Liver (tissue), 9 donors: ENCODE data around the gene ABCE1. TPM values are rescaled to one million over a fixed set of nuclear protein-coding genes. Genes with fewer than 3 reads are reported as not detected.

Source experiments
- DNase-seq: peaks from one replicate; pipeline ENCODE4 v3.0.0-alpha.2; 2017; ENCODE audit warnings: low spot score
- H3K27ac ChIP-seq, 2 donors: one replicate each; pipeline ENCODE4 v1.7.0; 2013; ENCODE audit warnings: inconsistent platforms in 2 of 2, low read length in 2 of 2, control low read depth in 1 of 2, low read depth in 1 of 2, mild to moderate bottlenecking in 1 of 2
- H3K27me3 ChIP-seq, 4 donors: one replicate each; pipeline versions ENCODE4 v1.6.1 to v1.7.0; 2013; ENCODE audit warnings: low read length in 3 of 4, inconsistent platforms in 1 of 4, mild to moderate bottlenecking in 1 of 4, moderate library complexity in 1 of 4; ENCODE audit not compliant: control insufficient read depth in 4 of 4, insufficient read depth in 4 of 4
- H3K36me3 ChIP-seq, 4 donors: one replicate each; pipeline versions ENCODE4 v1.6.1 to v1.7.0; 2013; ENCODE audit warnings: low read length in 3 of 4, mild to moderate bottlenecking in 3 of 4, low read depth in 1 of 4, moderate library complexity in 1 of 4; ENCODE audit not compliant: control insufficient read depth in 4 of 4, insufficient read depth in 3 of 4
- H3K4me1 ChIP-seq, 4 donors: one replicate each; pipeline versions ENCODE4 v1.6.1 to v1.7.0; 2013; ENCODE audit warnings: low read length in 3 of 4, mild to moderate bottlenecking in 3 of 4, moderate library complexity in 1 of 4; ENCODE audit not compliant: control insufficient read depth in 4 of 4, insufficient read depth in 4 of 4
- H3K4me3 ChIP-seq, 3 donors: one replicate each; pipeline versions ENCODE4 v1.6.1 to v1.7.0; 2013; ENCODE audit warnings: low read length in 3 of 3, control low read depth in 1 of 3, low read depth in 1 of 3, mild to moderate bottlenecking in 1 of 3
- H3K9ac ChIP-seq, 2 donors: one replicate each; pipeline ENCODE4 v1.7.0; 2013; ENCODE audit warnings: low read length in 2 of 2, mild to moderate bottlenecking in 2 of 2, moderate library complexity in 2 of 2, control low read depth in 1 of 2, low read depth in 1 of 2
- H3K9me3 ChIP-seq, 4 donors: one replicate each; pipeline versions ENCODE4 v1.6.1 to v1.7.0; 2013; ENCODE audit warnings: low read length in 3 of 4; ENCODE audit not compliant: control insufficient read depth in 4 of 4
- ATF3 ChIP-seq: IDR thresholded peaks from 2 replicates; pipeline ENCODE4 v1.6.1; 2016; ENCODE audit warnings: antibody characterized with exemption
- CTCF ChIP-seq: fragments of 150-350 bp; IDR thresholded peaks from 2 replicates; pipeline ENCODE4 v1.5.1; 2017; ENCODE audit warnings: improper control_type of control experiment, low read depth, low read length; ENCODE audit not compliant: missing input control
- EGR1 ChIP-seq, 2 donors: IDR thresholded peaks; 2 replicates each; pipeline ENCODE4 v1.6.1; 2016 to 2018; ENCODE audit warnings: antibody characterized with exemption in 2 of 2, low read depth in 2 of 2
- FOXA1 ChIP-seq: IDR thresholded peaks from 2 replicates; pipeline ENCODE4 v1.6.1; 2016; ENCODE audit warnings: antibody characterized with exemption
- GABPA ChIP-seq, 2 donors: IDR thresholded peaks in 1 of 2; conservative IDR thresholded peaks in 1 of 2; 2 replicates each; pipeline ENCODE4 v1.6.1; 2016; ENCODE audit warnings: antibody characterized with exemption in 2 of 2, mild to moderate bottlenecking in 1 of 2, moderate library complexity in 1 of 2
- HNF4A ChIP-seq, 2 donors: conservative IDR thresholded peaks; 2 replicates each; pipeline ENCODE4 v1.6.1; 2016; ENCODE audit warnings: antibody characterized with exemption in 2 of 2, mild to moderate bottlenecking in 2 of 2
- HNF4G ChIP-seq: IDR thresholded peaks from 2 replicates; pipeline ENCODE4 v1.6.1; 2016; ENCODE audit warnings: antibody characterized with exemption
- NR2F2 ChIP-seq: IDR thresholded peaks from 2 replicates; pipeline ENCODE4 v1.6.1; 2016; ENCODE audit warnings: antibody characterized with exemption
- RAD21 ChIP-seq, 2 donors: IDR thresholded peaks; 2 replicates each; pipeline ENCODE4 v1.6.1; 2016; ENCODE audit warnings: antibody characterized with exemption in 2 of 2, mild to moderate bottlenecking in 2 of 2
- RXRA ChIP-seq, 2 donors: IDR thresholded peaks; 2 replicates each; pipeline ENCODE4 v1.6.1; 2017 to 2018; ENCODE audit warnings: antibody characterized with exemption in 2 of 2, mild to moderate bottlenecking in 1 of 2
- SP1 ChIP-seq: IDR thresholded peaks from 2 replicates; pipeline ENCODE4 v1.6.1; 2018; ENCODE audit warnings: antibody characterized with exemption, mild to moderate bottlenecking
- TAF1 ChIP-seq: conservative IDR thresholded peaks from 2 replicates; pipeline ENCODE4 v1.6.1; 2016; ENCODE audit warnings: antibody characterized with exemption, mild to moderate bottlenecking
- WGBS: extraction: QIAGEN DNeasy Blood & Tissue Kit; methylation state at CpG from one replicate; pipeline ENCODE4 v1.1.7; 2013; 5-methylcytosine and 5-hydroxymethylcytosine counted together
- polyA plus RNA-seq, 2 donors: library from polyadenylated mRNA; stranded (reverse) in 1 of 2; unstranded in 1 of 2; fragments of 200-250 nt in 1 of 2; fragments of >200 nt in 1 of 2; fragmentation: Nextera tagmentation in 1 of 2; extraction: Ambion mirVana in 1 of 2; gene quantifications; one replicate each; pipeline versions ENCODE4 v1.2.1 to v1.2.3, GENCODE V29; 2013 to 2015
- total RNA-seq, 2 donors: library from RNA; depleted of rRNA; stranded (reverse); fragments of >200 nt; gene quantifications; one replicate each; pipeline ENCODE4 v1.2.3, GENCODE V29; 2014
- TF ChIP-seq, protein P1 (sequence below): IDR thresholded peaks from 2 replicates; pipeline ENCODE4 v1.6.1; 2016; ENCODE audit warnings: antibody characterized with exemption
- donor health status: healthy.
- donor health status: healthy.
- donor health status: healthy.
- donor health status: healthy.
- donor health status: healthy.

Gene ABCE1
- total and polyA plus RNA-seq, 4 donors, result 12.7 to 59.8 (median 31.0) TPM

DNA sequence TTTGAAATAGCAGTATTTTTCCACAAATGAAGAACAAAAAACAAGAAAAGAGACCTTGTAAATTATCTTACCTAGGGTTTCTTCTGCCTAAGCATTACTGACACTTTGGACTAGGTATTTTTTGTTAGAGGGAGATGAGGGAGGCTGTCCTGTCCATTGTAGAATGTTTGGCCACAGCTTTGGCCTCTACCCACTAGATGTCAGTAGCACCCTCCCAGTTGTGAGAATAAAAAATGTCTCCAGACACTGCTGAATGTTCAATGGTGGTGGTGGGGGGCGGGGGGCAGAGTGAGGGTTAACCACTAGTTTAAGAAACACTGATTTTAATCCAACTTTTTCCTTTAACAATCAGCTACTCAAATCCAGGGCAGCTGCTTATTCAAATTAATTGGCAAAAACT lies 56.5 kb downstream of the ABCE1 start:
- Histone ChIP-seq H3K36me3 (peaks cover 9 to 51% (median 37%) of the 10 kb centered on the region in 4 donors), H3K9ac (no peak overlapping the region), H3K4me3 (no peak overlapping the region), H3K27me3 (no peaks in the 10 kb centered on the region), H3K4me1 (no peaks in the 10 kb centered on the region), H3K27ac (no peak overlapping the region), H3K9me3 (no peaks in the 10 kb centered on the region)
- 92% methylated on average over 1 of the region's 1 CpG for WGBS
- DNase-seq, result no peak
- TF ChIP-seq, protein P1, sequence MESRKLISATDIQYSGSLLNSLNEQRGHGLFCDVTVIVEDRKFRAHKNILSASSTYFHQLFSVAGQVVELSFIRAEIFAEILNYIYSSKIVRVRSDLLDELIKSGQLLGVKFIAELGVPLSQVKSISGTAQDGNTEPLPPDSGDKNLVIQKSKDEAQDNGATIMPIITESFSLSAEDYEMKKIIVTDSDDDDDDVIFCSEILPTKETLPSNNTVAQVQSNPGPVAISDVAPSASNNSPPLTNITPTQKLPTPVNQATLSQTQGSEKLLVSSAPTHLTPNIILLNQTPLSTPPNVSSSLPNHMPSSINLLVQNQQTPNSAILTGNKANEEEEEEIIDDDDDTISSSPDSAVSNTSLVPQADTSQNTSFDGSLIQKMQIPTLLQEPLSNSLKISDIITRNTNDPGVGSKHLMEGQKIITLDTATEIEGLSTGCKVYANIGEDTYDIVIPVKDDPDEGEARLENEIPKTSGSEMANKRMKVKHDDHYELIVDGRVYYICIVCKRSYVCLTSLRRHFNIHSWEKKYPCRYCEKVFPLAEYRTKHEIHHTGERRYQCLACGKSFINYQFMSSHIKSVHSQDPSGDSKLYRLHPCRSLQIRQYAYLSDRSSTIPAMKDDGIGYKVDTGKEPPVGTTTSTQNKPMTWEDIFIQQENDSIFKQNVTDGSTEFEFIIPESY, result no peak
- TF ChIP-seq CTCF, result peak; percentile 47
- TF ChIP-seq FOXA1, result no peak
- TF ChIP-seq RXRA (IDR thresholded peaks at IDR 0.05), result no peak
- TF ChIP-seq ATF3, result no peak
- no peak for TF ChIP-seq HNF4A (conservative IDR thresholded peaks at IDR 0.05)
- no peak for TF ChIP-seq TAF1
- peak; percentile 73 to 81 for TF ChIP-seq RAD21 (IDR thresholded peaks at IDR 0.05)
- TF ChIP-seq GABPA (IDR thresholded peaks at IDR 0.05 in 1 of 2, conservative IDR thresholded peaks at IDR 0.05 in 1 of 2), result no peak
- TF ChIP-seq HNF4G, result no peak
- TF ChIP-seq EGR1 (IDR thresholded peaks at IDR 0.05; ENCODE audit: low read depth in 2 of 2), result no peak

DNA sequence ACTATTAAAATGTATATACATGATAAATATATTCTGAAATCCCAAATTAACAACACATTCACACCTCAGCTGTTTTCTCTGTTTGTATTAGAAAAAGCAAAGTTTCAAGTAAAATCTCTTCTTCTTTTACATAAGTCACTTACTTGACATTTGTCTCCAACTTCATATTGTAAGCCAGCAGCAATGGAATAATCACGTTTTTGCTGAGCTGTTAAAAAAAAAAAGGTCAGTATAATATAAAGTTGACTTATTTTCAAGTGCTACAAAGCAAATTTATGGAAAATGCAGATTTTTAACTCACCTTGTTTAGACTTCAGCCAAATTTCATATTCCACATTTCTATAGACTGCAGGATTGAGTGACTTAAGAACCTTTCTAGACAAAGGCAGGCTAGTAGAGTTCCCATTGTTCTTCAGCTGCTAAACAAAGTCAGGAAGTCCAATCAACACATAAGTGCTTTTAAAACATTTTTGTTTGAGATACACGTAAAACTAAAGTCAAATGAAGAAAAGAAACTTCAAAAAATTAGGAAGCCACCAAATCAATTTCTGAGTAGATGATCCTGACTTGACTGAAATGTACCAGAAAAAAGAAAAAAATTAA lies 57.3 kb downstream of the ABCE1 start:
- H3K9ac ChIP-seq, result no peak overlapping the region
- no peaks in the 10 kb centered on the region for H3K27me3 ChIP-seq
- no peaks in the 10 kb centered on the region for H3K9me3 ChIP-seq
- no peak for TF ChIP-seq SP1
- TF ChIP-seq NR2F2, result no peak
- no peak for TF ChIP-seq CTCF
- TF ChIP-seq GABPA (IDR thresholded peaks at IDR 0.05 in 1 of 2, conservative IDR thresholded peaks at IDR 0.05 in 1 of 2), result no peak
- 74% methylated on average over 2 of the region's 2 CpGs for WGBS
- H3K4me3 ChIP-seq, result no peak overlapping the region
- H3K4me1 ChIP-seq, result no peaks in the 10 kb centered on the region
- DNase-seq, result no peak
- no peak overlapping the region for H3K27ac ChIP-seq
- peaks cover 8 to 46% (median 30%) of the 10 kb centered on the region in 4 donors for H3K36me3 ChIP-seq
